ENCODE measurements around the gene SALL1.

The SALL1 gene

GRCh38 chr16:51153577-51154031, 2.5 kb upstream of the SALL1 start:
- no peak for TF ChIP-seq CTCF (IDR thresholded peaks at IDR 0.05)
- H3K36me3 ChIP-seq: no peaks in the 10 kb centered on the region
- DNase-seq: no peak
- intact Hi-C loops (cut with DNase I; ENCODE audit: low total_unique reads): no loop called here
- no peak overlapping the region for H3K4me3 ChIP-seq
- no peaks in the 10 kb centered on the region for H3K9me3 ChIP-seq
- peaks cover 0 to 91% of the 10 kb centered on the region in 2 donors for H3K27me3 ChIP-seq
- peaks cover 0 to 48% (median 41%) of the 10 kb centered on the region in 4 donors for H3K4me1 ChIP-seq
- H3K27ac ChIP-seq: no peak overlapping the region

- H3K27me3 ChIP-seq: peaks cover 0 to 90% of the 10 kb centered on the region in 2 donors
- no peak overlapping the region for H3K27ac ChIP-seq
- H3K9me3 ChIP-seq: no peaks in the 10 kb centered on the region
- DNase-seq: no peak
- H3K36me3 ChIP-seq: no peaks in the 10 kb centered on the region
- intact Hi-C loops (cut with DNase I; ENCODE audit: low total_unique reads): no loop called here
- H3K4me3 ChIP-seq: peak overlapping the region; percentile 41 to 53
- TF ChIP-seq CTCF (IDR thresholded peaks at IDR 0.05): no peak
- peaks cover 0 to 48% (median 41%) of the 10 kb centered on the region in 4 donors for H3K4me1 ChIP-seq
Measured at GRCh38 chr16:51152691-51153576, 1.9 kb upstream of the SALL1 start.

- peaks cover 0 to 48% (median 41%) of the 10 kb centered on the region in 4 donors for H3K4me1 ChIP-seq
- peak in 1 of 2 donors; percentile 63 for DNase-seq
- peaks cover 0 to 87% of the 10 kb centered on the region in 2 donors for H3K27me3 ChIP-seq
- H3K36me3 ChIP-seq: no peaks in the 10 kb centered on the region
- H3K27ac ChIP-seq: no peak overlapping the region
- no peaks in the 10 kb centered on the region for H3K9me3 ChIP-seq
- TF ChIP-seq CTCF (IDR thresholded peaks at IDR 0.05): no peak
- intact Hi-C loops (cut with DNase I; ENCODE audit: low total_unique reads): no loop called here
- peak overlapping the region; percentile 41 to 53 for H3K4me3 ChIP-seq
Measured at GRCh38 chr16:51151961-51152663, 1.0 kb upstream of the SALL1 start.

- peaks cover 0 to 89% of the 10 kb centered on the region in 2 donors for H3K27me3 ChIP-seq
- peak overlapping the region; percentile 41 to 53 for H3K4me3 ChIP-seq
- intact Hi-C loops (cut with DNase I; ENCODE audit: low total_unique reads): no loop called here
- peaks cover 0 to 48% (median 41%) of the 10 kb centered on the region in 4 donors for H3K4me1 ChIP-seq
- no peaks in the 10 kb centered on the region for H3K9me3 ChIP-seq
- no peak overlapping the region for H3K27ac ChIP-seq
- TF ChIP-seq CTCF (IDR thresholded peaks at IDR 0.05): no peak
- DNase-seq: no peak
- no peaks in the 10 kb centered on the region for H3K36me3 ChIP-seq
Measured at GRCh38 chr16:51151435-51151960, 428 bp upstream of the SALL1 start.

- DNase-seq: no peak
- Histone ChIP-seq H3K4me1 (peaks cover 0 to 40% (median 33%) of the 10 kb centered on the region in 4 donors), H3K9me3 (no peaks in the 10 kb centered on the region), H3K4me3 (peak overlapping the region; percentile 41 to 53), H3K36me3 (no peaks in the 10 kb centered on the region), H3K27me3 (peaks cover 0 to 84% of the 10 kb centered on the region in 2 donors), H3K27ac (no peak overlapping the region)
- intact Hi-C loops (cut with DNase I; ENCODE audit: low total_unique reads): no loop called here
- TF ChIP-seq CTCF (IDR thresholded peaks at IDR 0.05): no peak
Measured at GRCh38 chr16:51150165-51150887, 744 bp downstream of the SALL1 start.

Measured in tibial artery (tissue), 4 donors.